ENCODE data around the gene ASPRV1.

The ASPRV1 gene

DNA sequence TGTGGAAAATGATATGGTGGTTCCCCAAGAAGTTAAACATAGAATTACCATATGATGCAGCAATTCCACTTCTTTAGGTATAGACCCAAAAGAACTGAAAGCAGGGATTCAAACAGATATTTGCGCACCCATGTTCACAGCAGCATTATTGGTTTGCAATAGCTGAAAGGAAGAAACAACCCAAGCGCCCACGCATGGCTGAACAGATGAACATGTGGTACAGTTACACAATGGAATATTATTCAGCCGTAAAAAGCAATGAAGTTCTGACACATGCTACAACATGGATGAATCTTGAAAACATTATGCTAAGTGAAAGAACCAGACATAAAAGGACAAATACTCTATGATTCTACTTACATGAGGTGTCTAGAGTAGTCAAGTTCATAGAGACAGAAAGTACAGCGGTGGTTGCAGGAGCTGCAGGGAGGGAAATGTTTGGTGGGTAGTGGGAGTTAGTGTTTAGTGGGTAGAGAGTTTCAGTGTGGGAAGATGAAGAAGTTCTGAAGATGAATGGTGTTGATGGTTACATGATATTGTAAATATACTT is 26.7 kb upstream of the ASPRV1 start:
- no peak for DNase-seq

DNA sequence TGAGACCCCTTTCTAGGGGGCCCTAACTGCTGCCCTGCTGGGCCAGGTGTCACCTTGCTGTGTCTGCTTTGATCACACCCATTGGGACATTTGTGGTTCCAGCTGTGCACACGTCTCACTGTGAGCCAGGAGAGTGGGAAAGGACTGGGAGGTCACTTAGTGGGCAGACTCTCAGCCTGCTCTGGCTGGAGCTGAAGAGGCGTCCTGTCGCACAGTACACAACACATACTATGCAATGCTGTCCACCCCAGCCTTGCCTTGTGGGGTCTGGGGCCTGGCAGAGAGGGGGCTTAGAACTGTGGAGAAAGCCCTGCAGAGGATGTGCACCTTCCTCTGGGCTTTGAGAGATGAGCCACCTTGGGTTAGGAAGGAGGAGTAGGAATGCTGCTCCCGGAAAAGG is 25.3 kb upstream of the ASPRV1 start:
- DNase-seq: no peak

- DNase-seq: no peak
Measured at GRCh38 chr2:69985688-69986087, 24.3 kb upstream of the ASPRV1 start.

DNA sequence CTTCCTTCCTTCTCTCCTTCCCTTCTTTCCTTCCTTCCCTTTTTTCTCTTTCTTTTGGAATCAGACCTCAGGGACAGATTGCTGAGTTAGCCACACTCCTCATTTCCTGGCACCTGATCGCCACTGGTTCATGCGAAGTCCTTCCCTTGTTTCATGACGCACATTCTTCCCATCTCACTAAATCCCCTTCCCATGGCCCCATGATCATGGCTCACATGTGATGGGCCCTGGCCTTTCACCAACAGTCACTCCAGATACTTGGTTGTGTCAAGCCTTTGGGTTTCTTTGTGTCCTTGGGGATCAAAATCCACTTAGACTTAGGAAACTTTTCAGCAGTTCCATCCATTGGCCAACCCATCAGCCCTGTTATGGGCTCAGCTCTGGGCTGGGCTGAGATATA is 23.8 kb upstream of the ASPRV1 start:
- DNase-seq: no peak

GRCh38 chr2:69983392-69983966 is 22.0 kb upstream of the ASPRV1 start:
- no peak for DNase-seq

DNA sequence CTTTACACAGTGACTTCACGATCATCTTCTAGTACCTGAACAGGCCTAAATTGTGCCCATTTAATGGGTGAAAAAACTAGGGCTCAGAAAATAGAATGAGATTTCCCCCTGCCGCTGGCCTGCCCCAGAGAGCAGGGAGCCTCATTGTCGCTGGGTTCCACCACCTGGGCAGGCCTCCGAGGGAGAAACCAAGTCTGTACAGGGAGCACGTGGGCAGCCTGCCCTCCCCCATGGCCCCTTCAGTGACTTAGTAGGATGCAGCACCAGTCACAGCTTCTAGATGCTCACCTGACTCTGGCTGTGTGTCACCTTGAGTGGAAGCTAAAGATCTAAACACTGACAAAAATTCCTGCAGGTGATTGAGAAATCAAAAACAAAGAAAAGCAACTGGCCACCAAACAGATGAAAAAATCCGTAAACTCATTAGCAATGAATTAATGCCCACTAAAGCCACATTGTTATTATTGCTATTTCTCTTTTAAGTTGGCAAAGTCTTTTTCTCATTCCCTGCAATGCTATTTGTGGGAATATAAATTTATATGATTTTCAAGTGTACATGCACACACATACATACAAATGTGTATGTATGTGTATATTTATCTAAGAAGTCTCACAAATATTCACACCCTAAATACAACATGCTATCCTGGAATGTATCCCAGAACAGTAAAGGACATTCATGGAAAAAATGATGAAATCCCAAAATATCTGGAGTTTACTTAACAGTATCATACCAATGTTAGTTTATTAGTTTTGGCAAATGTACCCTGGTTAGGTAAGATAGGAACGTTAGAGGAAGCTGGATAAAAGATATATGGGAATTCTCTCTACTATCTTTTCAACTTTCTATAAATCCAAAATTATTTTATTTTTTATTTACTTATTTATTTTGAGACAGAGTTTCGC is 18.7 kb upstream of the ASPRV1 start:
- DNase-seq: no peak

DNA sequence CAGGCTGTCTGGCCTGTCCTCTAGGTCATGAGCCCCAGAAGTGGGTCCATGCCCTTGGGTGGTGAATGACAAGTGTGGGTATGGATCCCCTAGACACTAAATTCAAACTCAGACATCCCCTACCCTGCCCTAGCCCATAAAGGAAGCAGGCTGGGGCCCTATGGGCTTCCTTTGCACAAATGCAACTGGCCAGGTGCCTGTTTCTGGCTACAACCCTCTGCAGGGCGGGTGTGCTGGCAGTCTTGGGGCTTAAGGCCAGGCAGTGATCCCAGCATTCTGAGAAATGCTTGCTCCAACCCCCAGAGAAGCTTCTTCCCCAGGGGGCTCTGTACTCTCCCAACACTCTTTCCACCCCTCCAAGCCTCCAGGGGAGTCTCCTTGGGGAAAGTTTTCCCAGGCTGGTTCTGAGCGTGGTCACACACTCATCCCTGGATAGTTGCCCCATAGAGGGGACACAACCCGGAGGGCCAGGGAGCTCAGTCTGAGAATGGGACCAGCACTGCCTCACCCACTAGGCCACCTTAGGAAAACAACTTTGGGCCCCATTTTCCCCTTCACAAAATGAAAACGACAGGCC is 16.6 kb upstream of the ASPRV1 start:
- DNase-seq: no peak

DNA sequence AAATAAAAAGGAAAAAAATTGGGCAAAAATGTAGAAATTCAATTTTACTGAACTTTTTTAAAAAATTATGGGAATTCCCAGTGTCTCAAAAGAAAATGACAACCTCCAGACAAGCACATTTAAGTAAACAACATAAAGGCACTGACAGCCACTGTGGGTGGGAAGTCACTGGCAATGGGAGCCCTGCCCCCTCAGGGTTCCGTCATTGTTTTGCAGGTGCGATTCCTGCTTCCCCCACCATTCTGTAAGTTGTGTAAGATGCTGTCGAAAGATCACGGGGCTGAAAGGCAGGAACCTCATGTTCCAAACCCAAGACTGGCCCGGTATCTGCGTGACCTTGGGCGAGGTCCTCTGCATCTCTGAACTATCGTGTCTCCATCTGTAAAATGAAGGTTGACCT is 15.8 kb upstream of the ASPRV1 start:
- DNase-seq: no peak

GRCh38 chr2:69975853-69976462 is 14.5 kb upstream of the ASPRV1 start:
- DNase-seq: no peak

DNA sequence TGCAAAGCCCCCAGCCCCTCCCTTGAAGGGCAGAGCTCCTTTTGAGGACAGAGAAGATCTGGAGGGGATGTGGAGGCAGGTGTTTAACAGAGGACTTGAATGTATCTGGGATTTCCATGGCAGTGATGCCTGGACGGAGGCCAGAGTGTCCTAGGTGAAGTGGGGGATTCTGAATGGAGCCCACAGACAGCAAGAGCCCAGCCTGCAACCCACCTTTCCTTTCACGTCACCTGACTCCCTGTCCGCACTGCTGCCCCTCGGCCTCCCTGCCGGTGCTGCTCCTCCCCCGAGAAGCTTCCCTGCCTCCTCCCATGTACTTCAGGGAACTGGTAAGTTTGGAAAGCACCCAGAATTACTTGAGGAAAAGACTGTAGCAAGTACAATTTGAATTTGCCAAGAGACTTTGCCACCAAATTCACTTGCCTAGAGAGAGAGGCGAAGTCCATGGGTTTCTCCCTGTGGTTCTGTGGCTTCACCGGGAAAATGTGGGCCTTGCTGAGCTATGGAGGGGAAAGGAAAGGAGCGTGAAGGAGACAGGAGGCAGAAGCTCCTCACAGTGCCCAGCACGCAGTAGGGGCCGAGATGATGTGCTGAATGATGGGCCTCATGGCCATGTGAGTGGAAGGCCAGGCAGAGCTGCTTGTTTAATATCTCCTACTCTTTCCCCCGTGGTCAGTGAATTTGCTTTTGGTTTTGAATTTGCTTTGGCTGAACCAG is 13.9 kb upstream of the ASPRV1 start:
- no peak for DNase-seq

DNA sequence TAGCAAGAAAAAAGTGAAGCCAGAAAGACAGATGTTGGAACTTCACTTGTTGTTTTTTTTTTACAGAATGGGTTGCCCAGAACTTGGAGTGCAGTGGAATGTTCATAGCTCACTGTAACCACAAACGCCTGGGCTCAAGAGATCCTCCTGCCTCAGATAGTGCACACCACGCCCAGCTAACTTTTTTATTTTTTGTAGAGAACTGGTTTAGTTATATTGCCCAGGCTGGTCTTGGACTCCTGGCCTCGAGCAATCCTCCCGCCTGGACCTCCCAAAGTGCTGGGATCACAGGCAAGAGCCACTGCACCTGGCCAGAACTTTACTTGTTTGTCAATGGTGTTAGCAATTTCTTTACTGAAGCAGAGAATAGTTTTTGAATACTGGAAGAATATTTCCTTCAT is 11.9 kb upstream of the ASPRV1 start:
- DNase-seq: no peak

DNA sequence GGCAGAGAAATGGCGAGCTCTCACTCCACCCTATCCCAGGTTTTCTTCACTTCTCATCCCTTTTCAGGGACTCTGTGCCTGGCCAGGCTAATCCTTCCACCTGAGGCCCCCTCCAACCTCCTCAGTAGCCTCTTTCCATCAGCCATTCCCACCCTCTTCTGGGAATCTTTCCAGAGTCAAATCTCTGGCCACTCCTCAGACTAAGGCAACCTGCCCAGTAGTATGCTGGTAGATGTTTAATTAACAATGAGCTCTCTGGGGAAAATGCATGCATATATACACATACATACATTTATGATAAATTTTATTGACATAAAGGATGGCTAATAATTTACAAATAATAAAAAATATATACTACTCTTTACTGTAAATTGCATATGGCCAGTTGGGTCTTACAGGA is 11.4 kb upstream of the ASPRV1 start:
- no peak for DNase-seq

DNA sequence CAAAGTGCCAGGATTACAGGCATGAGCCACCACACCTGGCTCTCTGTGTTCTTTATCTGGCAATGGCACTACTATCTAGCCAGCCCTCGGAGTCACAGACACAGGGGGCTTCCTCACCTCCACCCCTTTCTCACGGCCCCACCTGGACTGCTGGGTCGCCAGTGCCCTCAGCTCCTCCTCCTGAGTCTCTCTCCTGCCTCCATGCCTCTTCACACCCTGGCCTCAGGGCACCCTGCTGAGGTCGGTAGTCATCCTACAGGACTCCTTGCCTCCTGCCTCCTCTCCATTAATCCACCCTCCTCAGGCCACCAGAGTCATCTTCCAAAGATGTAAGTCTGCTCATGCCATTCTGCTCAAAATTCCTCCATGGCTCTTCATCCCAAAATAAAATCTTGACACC is 8.6 kb upstream of the ASPRV1 start:
- no peak for DNase-seq

DNA sequence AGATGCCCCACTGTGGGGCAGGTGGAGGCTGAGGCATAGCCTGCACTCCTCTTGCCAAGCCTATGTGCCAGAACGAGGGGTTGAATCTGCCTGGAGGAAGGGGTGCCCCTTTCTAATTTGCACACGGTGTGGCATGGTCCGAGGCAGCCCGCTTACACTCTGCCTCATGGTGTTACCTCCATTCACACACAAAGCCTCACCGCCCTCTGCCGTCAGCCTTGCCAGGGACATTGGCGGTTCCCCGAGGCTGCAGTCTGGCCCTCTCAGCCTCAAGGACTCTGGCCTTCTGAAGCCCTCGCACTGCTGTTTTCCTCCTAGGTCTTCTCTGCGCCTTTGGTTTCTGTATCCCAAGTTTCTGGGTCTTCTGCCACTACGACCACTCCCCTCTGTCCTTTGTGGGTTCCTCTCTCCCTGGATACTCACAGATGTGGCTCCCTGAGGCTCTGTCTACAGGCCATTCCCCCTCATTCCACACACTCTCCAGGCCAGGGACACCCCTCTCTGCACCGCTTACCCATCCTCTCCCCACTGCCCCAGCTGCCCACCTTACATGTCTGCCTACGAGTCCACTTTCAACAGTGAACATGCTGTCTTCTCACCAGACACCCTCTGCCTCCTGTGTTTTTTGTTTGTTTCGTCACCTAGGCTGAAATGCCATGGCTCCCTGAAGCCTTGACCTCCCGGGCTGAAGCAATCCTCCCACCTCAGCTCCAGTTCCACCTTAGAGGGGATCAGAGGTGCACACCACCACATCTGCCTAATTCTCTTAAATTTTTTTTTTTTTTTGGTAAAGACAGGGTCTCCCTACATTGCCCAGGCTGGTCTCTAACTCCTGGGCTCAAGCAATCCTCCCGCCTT is 7.9 kb upstream of the ASPRV1 start:
- DNase-seq: no peak

DNA sequence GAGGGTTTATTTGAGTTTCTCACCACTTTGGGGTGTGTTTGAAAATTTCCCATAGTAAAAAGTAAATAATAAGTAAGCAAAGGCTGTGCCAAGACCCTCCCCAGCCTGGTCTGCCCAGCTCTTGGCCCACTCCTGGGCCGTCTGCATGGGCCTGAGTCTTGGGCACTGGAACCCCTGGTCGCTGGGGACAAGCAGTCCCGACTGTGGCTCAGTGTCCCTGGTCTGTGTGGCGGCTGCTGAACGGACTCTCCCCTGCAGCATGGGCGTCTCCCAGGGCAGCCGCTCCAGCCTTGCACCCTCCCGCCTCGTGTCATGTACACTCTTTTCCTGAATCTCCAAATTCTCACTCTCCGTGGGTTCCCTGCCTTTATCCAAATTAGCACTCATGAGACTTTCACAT is 7.2 kb upstream of the ASPRV1 start:
- no peak for DNase-seq

- DNase-seq: no peak
Measured at GRCh38 chr2:69966496-69966895, 5.1 kb upstream of the ASPRV1 start.

DNA sequence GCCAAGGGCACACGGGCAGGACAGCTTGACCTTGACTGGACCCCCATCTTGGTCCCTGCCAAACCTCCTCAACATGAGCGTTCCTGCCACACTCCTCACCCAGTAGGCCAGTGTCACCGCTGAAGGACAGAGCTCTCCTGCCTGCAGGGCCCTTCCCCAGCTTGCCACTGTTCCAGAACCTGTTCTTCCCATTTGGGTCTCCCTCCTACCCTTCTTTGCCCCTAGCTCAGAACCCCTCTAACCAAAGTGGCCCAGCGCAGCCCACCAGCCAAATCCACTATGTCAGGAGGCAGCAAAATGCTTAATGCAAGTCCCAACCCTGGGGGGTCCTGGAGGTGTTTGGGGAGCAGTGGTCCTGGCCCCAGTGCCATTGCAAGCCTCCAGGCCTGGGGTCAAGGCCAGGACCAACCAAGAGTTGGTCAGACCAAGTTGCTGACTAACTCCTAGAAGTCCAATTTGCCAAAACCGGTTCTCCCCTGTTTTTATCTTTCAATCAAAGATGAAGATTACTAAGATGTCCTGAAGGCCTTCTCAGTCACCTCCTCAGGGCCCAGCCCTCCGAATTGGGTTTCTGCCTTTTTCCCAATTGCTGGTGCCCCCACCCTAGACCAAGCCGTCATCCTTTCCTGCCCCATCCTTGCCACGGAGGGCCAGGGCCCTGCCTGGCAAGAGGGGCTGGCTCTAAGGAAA is 4.5 kb upstream of the ASPRV1 start:
- no peak for DNase-seq

- no peak for DNase-seq
Measured at GRCh38 chr2:69964353-69964841, 3.0 kb upstream of the ASPRV1 start.

DNA sequence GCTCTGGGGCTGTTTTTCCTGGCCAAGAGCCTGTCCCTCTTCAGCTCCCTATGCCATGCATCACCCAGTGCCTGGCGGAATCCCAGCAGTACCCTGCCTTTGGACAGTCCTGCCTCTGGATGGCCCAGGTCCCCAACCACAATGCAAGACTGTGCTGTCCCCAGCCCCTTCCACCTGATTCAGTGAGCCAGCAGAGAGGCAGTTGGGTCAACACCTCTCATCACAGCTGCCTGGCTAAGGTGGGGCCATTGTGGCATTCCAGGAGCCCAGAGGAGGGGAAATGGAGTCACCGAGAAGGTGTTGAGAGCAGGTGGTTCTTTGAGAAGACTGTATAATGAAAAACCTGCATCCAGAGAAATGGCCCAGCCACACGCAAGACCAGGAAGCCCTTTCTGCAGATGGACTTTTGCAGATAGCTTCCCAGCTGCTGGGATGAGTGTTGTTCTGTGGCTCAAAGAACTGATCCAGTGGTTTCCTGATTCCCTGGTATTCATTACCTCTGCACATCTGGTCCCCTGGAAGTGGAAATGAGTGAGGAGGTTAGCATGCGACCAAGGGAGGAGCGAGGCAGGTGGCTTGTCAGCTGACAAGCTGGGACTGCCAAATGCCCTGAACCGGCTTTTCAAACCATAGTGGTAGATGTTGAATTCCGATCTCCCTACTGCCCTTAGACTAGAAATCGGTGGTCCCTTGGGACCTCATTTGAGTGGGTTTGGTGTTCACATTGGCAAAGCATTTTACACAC is 1.7 kb upstream of the ASPRV1 start:
- no peak for DNase-seq

DNA sequence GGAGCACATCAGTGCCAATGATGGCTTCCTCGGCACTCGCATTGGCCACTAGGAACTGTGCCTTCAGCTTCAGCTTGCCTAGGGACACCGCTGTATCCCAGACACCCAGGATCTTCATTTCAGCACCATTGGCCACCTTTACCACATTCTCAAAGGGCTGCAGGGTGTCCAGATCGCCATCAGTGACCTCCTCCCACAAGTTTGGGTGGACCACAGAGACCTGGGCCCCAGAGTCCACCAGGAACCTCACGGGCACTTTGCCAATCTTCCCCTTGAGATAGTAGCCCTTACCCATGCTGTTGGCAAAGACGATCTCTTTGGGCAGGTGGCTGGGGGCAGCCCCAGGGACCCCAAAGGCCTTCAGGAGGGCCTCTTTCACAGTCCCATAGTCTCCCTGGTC is 610 bp downstream of the ASPRV1 start:
- DNase-seq: no peak
